HG03378 (cell line): ENCODE data around the gene LIPA.
"Not testable (repeated sequence)": the region's sequence is repeated elsewhere in the genome, so short reads cannot be mapped to it uniquely, and the experiment has no call there.

Experiments
- ATAC-seq: cut with Tn5 transposase; IDR thresholded peaks from one replicate; pipeline ENCODE4 v1.9.1; 2021; ENCODE audit warnings: mild to moderate bottlenecking, moderate library complexity; ENCODE audit not compliant: unreplicated experiment

The LIPA gene

DNA sequence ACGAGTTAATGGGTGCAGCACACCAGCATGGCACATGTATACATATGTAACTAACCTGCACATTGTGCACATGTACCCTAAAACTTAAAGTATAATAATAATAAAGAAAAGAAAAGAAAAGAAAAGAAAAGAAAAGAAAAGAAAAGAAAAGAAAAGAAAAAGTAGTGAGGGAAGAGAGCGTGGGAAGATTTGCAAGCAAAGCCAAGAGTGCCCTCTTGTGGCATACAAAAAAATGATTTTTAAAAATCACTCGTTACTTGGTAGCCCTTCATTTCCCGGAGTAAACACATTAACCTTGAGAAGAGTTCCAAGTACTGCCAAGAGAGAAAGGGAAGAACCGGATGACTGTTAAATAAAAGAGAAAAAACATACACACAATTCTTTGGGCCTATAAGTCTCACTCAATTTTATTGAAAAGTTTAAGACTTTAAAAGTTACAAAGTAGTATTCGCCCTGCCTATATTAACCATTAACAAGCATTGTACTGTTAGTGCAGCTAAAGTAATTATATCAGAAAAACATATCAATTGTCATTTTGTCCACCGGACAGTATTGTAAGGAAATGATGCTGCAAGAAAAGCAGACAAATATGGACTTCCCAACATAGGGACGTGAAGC lies 38.3 kb downstream of the LIPA start:
- no peak for ATAC-seq

DNA sequence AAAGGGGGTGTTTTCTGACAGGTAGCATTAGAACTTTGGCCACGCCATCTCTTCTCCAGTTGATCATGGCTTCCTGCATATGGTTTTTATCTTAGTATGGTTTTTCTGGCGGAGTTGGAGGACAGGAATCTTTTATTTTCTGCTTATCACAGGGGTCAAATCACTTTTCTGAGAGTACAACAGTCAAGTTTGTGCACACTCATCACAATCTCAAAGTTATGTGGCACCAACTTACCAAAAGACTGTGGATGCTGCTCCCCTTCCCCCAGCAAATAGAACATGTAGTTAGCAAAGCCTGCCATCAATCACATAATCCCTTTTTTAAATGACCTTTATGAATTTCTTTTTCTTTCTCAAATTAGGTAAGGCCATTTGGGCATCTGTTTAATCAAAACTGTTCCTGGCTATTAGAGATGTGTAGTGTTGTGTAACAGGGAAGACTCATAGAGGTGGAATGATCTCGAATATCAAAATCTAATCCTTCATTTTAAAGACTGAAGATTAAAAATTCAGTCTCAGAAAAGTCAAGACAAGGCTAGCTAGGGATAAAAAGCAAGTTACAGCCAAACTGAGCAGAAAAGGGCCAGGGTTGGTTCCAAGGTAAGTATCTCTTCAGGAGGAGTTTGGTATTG lies 40.7 kb downstream of the LIPA start:
- no peak for ATAC-seq

DNA sequence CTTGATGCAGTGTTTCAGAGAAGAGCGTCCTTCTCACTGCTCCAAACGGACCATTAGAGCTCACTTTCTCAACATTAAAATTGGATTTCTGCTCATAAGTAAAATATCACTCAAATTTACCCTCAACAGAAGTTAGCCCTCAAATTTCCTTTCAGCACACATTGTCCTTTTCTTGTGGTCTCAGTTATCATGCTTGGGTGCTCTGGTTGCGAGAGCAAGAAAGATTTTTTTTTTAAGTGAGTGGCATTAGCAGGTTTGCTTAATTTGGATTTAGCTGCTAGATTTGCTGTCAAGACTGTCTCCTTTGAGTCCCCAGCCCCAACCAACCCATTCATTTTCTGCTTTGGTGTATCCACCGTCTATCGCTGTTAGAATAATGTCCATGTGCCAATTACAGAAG lies 41.9 kb downstream of the LIPA start:
- no peak for ATAC-seq

DNA sequence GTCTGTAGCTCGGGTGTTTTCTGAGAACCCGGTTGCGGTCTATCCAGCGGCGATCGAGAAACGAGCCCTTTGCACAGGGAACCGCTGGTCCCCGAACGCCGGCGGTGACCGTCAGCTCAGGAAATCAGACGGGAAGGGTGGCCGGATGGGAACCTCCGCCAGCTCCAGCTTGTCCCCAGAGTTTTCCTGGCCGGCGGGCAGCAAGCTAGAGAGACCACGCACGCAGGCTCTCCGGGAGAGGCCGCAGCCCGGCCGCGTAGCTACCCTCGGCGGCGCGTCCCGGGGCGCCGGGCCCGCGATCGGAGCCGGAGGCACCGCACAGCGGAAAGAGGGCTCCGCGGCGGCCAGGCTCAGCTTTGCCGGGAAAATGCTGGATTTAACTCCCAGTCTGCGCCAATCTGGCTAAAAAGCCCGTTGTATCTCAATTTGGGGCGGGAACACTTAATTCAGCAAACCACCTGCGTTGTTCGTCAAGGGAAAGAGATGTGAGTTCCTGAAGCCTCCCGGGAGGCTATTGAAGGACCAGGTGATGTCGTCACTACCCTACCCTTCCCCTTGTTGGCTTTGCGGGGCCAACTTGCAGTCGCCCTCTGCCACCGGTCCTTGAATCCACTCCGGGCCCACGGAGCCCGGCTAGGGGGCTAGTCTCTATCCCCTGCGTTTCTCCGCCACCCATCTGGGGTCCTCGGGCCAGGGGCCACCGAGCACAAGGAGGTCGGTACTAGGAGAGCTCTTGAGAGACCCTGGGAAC lies 43.6 kb downstream of the LIPA start:
- no peak for ATAC-seq

DNA sequence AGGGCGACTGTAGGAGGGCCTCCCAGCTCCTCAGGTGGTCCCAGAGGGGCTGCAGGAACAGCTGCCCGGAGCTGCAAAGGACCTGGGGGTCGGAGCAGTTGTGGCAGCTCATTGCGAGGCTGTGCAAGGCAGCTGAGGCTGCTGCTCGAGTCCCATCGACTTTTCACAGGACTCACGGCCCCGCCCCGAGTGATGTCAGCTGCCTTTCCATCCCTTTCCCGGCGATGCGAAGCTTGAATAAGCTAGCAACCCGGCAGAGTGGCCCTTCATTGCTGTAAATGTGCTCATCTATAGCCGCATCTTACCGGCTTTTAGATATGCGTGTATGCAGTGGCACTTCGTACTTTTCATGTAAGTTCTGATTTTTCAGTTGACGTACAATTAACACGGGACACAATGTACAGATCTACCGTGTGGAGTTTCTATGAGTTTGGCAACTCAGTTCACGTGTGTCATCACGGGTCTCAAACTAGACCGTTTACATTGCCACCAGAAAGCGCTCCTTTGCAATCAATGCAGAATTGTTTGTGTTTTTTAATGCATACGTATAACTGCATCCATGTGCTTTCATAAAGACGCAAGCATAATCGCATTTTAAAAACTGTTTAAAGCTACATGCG lies 44.3 kb downstream of the LIPA start, which contains the start of gene CH25H:
CH25H (minus strand) TSS at position 137 of the 620 bp plus-strand sequence; CDS start at position 112, 25 bp downstream.
- ATAC-seq, result no peak

DNA sequence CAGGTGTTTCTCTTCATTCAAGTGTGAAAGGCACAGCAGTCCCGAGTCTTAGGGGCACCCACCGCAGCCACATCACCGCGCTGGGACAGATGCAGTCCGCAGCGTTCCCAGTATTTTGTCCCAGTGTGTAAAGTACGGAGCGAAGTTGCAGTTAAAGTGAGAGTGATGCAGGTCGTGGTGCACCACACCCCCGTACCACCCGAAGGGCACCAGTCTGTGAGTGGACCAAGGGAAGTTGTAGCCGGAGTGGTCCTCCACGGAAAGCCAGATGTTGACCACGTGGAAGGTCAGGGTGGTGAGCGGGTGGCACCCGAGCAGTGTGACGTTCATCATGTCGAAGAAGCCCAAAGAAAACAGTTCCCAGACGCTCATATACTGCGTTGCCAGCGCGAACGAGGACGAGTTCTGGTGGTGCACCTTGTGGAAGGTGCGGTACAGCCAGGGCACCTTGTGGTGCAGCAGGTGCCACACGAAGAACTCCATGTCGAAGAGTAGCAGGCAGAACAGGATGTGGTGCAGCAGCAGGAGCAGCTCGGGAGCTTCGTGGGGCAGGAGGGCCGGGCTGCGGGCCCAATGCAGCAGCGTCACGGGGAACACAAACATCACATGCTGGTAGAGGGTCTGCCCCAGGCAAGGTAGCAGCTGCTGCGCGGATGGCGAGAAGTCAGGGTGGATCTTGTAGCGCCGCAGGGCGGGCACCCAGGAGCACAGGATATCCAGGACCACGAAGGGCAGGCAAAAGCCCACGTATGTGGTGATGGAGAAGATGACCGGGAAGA lies 45.0 kb downstream of the LIPA start:
- ATAC-seq, result no peak

DNA sequence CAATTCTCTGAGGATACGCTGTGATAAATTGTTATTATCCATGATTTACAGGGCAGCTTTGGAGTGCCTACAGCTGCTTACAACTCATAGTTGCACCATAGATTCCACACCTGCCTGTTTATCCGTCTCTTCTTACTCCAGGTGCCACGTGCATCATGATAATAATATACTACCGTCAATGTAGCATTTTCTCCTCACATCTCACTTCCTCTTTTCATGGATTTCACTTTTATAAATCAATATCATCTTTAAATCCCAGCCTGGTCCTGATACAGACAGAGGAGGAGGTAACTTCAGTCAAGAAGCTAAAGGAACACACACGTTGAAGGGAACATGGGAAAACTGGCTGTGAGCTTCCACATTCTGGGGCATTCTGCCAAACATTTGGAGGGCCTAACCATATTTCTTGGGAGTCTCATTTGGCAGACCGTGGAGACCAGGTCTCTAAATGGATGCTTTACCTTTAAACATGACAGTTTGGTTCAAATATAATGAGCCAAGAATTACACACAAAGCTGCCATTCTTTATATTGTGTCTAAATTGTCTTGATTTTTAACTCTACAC lies 46.9 kb downstream of the LIPA start:
- no peak for ATAC-seq

DNA sequence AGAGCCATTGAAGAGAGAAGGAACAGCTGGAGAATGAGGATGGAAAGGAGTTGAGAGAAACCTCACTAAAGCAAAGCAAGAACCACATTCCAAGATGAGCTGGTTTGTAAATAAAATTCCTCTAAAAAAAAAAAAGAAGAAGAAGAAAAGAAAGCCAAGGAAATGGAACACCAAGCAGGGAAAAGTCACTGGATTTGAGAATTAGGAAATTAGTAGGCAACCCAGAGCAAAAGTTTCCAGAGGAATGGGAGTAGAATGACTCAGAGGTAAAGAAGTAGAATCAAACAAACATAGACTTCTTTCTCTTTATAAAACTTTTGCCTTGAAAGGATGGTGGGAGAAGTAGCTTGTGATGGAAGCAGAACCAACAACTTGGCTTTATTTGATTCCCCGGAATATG lies 48.3 kb downstream of the LIPA start:
- ATAC-seq, result no peak

DNA sequence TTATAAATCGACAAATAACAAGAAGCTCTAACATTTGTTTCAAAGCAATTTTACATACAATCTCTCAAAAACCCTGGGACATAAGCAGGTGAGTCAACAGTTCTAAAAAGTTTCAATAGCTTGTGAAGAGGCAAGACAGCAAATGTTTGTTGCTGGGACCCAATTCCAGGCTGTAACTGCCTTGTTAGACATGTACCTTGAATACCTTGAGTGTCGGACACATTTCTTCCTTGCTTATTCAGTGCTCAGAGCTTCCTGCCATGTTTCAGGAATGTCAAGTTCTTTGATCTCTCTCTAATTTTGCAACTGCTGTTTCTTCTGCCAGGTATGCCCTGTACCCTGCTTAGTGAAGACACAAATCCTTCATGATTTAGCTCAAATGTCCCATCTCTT lies 49.5 kb downstream of the LIPA start:
- ATAC-seq, result no peak

DNA sequence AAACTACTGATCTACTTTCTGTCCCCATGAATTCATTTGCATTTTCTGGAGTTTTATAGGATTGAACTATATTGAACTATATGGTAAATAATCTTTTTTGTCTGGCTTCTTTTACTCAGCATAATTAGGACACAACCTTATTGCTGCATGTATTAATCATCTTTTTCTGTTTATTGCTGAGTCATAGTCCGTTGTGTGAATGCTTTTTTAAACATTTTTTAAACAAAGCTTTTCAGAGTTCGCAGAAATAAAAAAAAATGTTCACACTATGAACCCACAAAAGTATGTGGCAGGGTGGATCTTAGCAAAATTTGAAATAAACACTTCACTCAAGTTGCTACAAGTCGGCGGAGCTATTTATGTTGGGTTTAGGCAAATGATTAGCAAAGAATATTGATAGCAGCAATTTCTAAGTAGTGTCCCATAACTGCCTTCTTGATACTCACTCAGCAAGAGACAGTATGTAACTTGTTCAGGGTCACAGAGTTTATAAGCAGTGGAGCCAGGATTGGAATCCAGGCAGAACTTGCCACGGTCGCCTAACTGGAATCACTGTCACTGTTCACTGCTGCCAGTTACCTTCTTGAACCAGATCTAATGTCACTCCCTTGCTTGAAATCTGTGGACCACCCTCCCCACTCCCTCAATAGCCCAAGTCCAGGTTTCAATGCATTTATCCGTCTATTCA lies 50.1 kb downstream of the LIPA start:
- no peak for ATAC-seq

DNA sequence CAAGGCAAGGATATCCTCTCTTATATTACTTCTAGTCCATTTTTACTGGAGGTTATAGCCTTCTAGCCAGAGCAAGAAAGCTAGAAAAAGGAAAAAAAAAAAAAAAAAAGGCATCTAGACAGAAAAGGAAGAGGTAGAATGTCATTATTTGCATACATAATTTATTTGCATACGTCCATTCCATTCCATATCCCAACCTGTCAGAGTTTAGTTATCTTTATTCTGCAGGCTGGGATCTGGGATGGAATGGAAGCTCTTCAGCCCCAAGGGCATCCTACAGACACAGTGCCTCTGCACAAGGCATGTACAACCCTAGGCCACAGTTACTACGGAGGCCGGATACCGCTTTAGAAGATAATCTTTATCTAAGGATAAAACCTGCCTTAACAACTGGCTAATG lies 54.1 kb downstream of the LIPA start:
- ATAC-seq, result no peak

DNA sequence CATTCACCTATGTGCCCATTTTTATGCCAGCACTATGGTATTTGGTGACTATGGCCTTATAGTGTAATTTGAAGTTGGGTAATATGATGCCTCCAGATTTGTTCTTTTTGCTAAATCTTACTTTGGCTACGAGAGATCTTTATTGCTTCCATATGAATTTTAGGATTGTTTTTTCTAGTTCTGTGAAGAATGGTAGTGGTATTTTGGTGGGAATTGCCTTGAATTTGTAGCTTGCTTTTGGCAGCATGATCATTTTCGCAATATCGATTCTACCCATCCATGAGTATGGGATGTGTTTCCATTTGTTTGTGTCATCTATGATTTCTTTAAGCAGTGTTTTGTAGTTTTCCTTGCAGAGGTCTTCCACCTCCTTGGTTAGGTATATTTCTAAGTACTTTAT lies 60.3 kb downstream of the LIPA start:
- not testable (repeated sequence) for ATAC-seq

DNA sequence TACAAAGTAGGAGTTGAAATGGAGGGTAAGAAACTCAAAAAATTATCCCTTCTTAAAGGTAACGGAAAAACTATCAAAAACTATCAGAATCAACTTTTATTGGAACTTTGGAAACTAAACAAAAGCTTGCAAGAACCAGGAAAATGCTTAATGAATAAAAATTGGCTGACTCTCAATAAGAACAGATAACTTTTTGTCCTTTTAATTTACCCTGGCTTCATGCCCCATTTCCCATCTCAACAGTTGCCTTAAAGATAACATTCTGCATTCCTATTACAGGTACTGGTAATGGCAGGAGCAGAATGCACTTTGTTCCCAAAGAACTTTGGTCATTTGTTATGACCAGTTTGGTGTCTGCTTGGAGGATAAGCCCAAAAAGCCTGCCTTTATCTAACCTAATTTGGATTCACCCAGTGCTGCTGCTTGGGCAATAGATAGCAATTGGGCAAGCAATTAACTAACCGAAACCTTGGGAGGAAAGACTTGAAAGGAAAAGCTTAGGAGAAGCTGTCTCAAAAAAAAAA lies 62.3 kb downstream of the LIPA start:
- no peak for ATAC-seq

DNA sequence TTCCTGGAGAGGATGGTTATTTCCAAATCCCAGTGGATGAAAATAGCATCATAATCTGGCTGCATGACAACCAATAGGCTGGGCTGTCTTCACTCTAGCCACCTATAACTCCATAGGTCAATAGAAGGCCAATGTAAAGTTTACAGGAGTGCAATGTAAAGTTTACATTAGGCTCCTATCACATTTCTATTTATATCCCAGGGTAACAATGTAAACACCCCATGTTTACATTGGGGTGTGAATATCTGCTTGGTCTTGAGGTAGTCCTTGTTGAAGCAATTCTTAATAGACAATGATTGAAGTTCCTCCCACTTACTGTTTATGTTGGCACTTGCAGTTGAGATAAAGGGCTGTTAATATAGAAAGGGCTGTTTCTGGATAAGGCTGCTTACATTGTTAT lies 65.9 kb downstream of the LIPA start:
- no peak for ATAC-seq

DNA sequence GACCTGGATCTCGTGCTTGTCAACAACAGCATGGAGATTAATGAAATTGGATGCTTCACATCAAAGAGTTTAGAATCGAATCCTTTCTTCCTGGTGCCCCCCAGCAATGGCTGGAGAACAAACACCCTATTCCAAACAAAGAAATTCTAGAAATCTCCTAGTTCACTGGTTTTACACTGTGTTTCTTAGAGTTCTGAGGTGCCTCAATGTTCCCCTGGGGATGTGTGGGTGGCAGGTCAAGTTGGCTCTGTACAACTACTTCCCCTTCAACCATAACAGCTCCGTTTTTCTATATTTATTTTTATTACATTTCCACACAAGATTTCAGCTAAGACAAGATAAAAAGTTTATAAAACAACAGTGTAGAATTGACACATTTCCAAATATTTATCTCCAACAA lies 66.9 kb downstream of the LIPA start:
- no peak for ATAC-seq

DNA sequence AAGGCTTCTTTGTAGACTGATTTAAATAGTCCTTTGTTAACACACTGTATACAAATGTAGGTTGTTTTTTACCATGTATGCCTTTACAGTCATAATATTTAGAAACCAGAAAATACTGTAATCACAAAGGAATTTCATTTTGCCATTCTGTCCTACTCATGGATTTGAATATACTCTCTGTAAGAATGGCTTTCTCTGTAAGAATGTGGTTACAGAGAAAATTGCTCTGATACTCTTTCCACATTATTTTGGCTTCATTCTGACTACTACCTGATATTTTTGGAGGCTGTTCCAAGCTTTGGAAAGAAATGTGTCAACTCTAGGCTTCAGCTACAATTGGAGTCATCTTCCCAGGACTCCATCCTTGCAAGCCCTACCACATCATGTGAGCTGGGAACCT lies 68.0 kb downstream of the LIPA start:
- no peak for ATAC-seq

DNA sequence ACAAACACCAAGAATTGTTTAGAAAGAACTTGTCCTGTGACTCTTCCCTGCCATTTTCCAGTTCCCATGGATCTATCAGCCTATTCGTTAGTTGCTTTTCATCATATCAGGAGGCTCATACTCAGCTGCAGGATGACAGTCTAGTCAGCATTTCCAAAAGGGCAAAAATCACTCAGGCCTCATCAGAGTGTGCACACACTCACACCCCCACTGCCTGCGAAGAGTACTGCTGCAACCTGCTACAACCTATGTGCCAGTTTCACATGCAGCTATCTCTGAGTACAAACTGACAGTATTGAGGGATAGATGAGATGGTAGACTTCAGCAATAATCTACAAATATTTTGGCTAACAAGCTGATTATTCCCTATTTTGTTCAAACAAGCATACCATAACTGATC lies 68.7 kb downstream of the LIPA start:
- ATAC-seq, result no peak

DNA sequence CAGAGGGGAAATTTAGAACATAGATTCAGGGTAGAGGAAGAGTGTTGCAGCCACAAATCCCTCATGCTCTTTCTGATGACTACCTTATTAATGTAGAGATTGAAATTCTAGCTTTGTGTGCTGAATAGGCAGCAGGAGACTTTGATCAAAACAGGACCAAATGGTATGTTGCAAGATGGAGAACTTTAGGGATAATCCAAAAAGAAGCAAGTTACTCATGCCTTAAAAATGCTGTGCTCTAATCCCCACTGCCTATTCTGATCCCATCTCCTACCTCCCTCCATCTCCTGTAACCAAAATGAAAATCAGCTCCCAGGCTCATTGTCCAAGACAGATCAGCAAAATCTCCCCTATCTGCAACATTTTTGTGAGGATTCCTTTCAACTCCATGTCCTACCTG lies 75.8 kb downstream of the LIPA start:
- ATAC-seq, result no peak

DNA sequence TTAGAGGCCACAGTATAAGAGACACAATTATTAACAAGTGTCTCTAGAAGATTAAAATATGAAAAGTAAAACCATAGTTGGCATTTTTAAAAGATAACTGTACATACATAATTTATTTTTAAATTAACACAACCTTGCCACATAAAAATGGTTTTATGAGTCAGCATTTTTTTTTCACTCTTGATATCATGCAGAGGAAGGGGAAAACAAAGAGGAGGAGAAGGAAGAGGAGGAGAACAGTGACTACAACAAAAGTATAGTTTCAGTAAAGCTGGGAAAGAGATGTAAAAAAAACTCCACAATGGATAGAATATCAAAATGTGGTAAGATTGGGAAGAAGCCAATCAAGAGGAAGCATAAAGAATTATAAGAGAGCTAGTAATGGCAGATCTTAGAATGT lies 78.5 kb downstream of the LIPA start:
- no peak for ATAC-seq

DNA sequence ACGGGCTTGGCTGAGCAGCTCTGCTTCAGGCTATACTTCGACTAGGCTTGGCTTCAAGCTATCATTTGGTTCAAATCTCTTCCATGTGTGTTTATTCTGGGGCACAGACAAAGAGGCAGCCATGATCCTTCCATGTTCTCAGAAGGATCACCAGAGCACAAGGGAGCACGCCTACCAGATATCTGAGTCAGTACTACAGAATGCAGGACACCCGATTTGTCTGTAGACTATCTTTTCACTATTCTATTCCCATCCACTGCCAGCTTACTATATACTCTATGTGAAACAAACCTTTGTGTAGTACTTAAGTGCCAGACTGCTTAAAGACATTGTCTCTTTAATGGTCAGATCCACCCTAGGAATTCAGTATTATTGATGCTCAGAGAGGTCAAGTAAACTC lies 79.6 kb downstream of the LIPA start:
- ATAC-seq, result no peak
